Chondrocyte (in vitro differentiated cells): ENCODE data around the gene SLC2A4. TPM values are rescaled to one million over a fixed set of nuclear protein-coding genes. Genes with fewer than 3 reads are reported as not detected.
"Not testable (repeated sequence)": the region's sequence is repeated elsewhere in the genome, so short reads cannot be mapped to it uniquely, and the experiment has no call there.

Experiments
- DNase-seq: peaks from one replicate; pipeline ENCODE4 v3.0.0; 2021; ENCODE audit warnings: mixed read lengths, low spot score
- H3K27ac Mint-ChIP-seq: one replicate; pipeline ENCODE4 v1.8.0; 2021; ENCODE audit warnings: mild to moderate bottlenecking, moderate library complexity, mixed read lengths; ENCODE audit not compliant: unreplicated experiment
- H3K27me3 Mint-ChIP-seq: 2 replicates; pipeline ENCODE4 v1.8.0; 2021; ENCODE audit warnings: low read depth, mixed read lengths
- H3K36me3 Mint-ChIP-seq: 2 replicates; pipeline ENCODE4 v1.8.0; 2021; ENCODE audit warnings: low read depth, mixed read lengths
- H3K4me1 Mint-ChIP-seq: 2 replicates; pipeline ENCODE4 v1.8.0; 2021; ENCODE audit warnings: low read depth, mild to moderate bottlenecking, mixed read lengths
- H3K4me3 Mint-ChIP-seq: one replicate; pipeline ENCODE4 v1.8.0; 2021; ENCODE audit warnings: mild to moderate bottlenecking, moderate library complexity, mixed read lengths; ENCODE audit not compliant: unreplicated experiment
- H3K9me3 Mint-ChIP-seq: 2 replicates; pipeline ENCODE4 v1.8.0; 2021; ENCODE audit warnings: low read depth, mixed read lengths
- total RNA-seq: library from RNA; stranded (reverse); gene quantifications from 3 replicates; pipeline ENCODE4 v1.2.1, GENCODE V29; 2021
- TF ChIP-seq, protein P1 (sequence below): fragments of 200-600 bp; sonication (generic); IDR thresholded peaks from 2 replicates; pipeline ENCODE4 v1.5.0; 2021; ENCODE audit warnings: antibody characterized with exemption, mild to moderate bottlenecking, moderate library complexity

The SLC2A4 gene
- total RNA-seq, 1 donor from 2014 or later, result 0.30 TPM

DNA sequence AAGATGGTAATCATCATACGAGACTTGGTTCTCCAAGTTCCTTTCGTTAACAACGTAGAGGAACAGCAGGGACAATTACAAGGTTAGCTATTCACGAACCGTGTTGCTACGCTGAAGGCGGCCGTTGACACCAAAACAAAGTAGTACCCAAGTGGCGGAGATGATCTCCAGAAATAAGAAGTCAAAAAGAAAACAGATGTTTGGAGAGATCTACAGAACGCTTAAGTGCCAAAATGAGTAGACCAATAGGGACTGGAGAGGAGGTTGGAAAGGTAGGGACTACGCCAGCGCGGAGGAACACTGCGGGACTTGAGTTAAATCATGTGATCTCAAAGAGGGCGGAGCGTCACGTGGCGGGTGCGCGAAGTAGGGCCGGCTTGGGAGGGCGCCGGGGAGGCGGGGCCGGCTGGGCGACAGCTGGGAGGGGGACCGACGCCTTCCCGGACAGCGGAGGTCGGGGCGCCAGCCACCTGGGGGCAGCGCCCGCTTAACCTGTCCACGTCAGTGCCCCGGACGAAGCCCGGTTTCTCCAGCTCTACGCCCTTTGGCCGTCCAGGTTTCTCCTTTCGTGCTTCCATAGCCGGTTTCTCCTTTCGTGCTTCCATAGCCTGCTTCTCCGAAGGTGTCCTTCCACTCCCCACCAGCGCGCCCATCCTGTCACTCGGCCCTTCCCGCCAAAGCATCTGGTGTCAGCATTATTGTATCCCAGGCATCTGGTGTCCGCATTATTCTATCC lies 38.6 kb upstream of the SLC2A4 start:
- no peak for DNase-seq
- Mint-ChIP-seq H3K27me3 (no peaks in the 10 kb centered on the region), H3K4me1 (peaks cover 33% of the 10 kb centered on the region), H3K9me3 (no peaks in the 10 kb centered on the region), H3K4me3 (peak overlapping the region; percentile 87), H3K36me3 (peaks cover 26% of the 10 kb centered on the region), H3K27ac (peak overlapping the region; percentile 100)
- TF ChIP-seq, protein P1, sequence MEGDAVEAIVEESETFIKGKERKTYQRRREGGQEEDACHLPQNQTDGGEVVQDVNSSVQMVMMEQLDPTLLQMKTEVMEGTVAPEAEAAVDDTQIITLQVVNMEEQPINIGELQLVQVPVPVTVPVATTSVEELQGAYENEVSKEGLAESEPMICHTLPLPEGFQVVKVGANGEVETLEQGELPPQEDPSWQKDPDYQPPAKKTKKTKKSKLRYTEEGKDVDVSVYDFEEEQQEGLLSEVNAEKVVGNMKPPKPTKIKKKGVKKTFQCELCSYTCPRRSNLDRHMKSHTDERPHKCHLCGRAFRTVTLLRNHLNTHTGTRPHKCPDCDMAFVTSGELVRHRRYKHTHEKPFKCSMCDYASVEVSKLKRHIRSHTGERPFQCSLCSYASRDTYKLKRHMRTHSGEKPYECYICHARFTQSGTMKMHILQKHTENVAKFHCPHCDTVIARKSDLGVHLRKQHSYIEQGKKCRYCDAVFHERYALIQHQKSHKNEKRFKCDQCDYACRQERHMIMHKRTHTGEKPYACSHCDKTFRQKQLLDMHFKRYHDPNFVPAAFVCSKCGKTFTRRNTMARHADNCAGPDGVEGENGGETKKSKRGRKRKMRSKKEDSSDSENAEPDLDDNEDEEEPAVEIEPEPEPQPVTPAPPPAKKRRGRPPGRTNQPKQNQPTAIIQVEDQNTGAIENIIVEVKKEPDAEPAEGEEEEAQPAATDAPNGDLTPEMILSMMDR, result peak; percentile 15

DNA sequence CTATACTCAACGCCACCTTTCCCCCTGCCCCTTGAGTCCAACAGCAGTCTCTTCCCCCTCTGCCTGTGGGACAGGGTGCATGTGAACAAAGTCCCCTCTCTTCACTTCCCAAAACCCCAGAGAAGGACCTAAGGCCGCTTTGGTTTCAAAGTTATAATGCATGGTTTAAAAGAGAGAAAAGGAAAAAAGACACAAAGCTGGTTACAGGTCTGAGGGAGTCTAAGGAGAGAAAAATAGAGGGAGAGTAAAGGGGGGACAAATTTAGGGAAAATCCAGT lies 38.1 kb upstream of the SLC2A4 start:
- TF ChIP-seq, protein P1, result peak; percentile 3
- H3K4me3 Mint-ChIP-seq, result peak overlapping the region; percentile 87
- no peaks in the 10 kb centered on the region for H3K9me3 Mint-ChIP-seq
- no peak for DNase-seq
- peak overlapping the region; percentile 100 for H3K27ac Mint-ChIP-seq
- peaks cover 26% of the 10 kb centered on the region for H3K36me3 Mint-ChIP-seq
- peaks cover 33% of the 10 kb centered on the region for H3K4me1 Mint-ChIP-seq
- H3K27me3 Mint-ChIP-seq, result no peaks in the 10 kb centered on the region

DNA sequence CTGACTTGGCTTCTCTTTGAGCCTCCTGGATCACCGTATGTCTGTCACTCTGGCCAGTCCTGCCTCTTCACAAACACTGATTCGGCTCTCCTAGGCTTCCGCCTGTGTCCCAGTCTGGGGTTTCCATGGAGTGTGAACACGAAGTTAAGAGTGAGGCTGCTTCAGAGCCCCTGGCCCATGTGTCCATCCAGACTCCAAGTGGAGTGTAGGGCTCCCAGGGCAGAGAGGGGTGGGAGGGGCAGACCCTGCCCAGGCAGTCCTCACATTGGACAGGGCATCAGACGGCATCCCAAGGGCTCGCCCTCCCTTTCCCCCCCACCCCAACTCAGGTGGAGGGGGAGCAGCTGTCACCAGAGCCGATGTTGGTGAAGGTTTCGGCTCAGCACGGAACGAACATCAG lies 37.7 kb upstream of the SLC2A4 start:
- not testable (repeated sequence) for H3K27me3 Mint-ChIP-seq, H3K9me3 Mint-ChIP-seq, DNase-seq
- peak overlapping the region; percentile 87 for H3K4me3 Mint-ChIP-seq
- peaks cover 26% of the 10 kb centered on the region for H3K36me3 Mint-ChIP-seq
- peak overlapping the region; percentile 100 for H3K27ac Mint-ChIP-seq
- peaks cover 38% of the 10 kb centered on the region for H3K4me1 Mint-ChIP-seq

DNA sequence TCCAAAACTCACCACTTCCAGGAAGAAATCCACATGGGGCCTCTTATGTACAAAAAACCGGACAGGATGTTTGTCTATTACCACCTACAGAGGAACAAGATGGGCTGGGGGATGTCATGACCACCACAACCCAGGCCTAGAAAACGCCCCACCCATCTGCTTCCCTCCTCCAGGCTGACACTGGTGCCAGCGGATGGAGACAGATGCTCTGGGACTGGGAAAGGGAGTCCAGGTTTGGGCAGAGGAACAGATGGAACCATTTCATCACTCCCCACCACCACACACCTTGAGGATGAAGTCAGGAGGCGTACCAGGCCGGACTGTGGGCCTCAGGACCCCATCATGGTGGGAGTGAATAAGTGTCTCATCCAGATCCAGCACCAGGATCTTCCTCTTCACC lies 34.7 kb upstream of the SLC2A4 start:
- no peak overlapping the region for H3K4me3 Mint-ChIP-seq
- TF ChIP-seq, protein P1, result no peak
- no peak for DNase-seq
- no peaks in the 10 kb centered on the region for H3K9me3 Mint-ChIP-seq
- peaks cover 33% of the 10 kb centered on the region for H3K4me1 Mint-ChIP-seq
- no peaks in the 10 kb centered on the region for H3K27me3 Mint-ChIP-seq
- peaks cover 18% of the 10 kb centered on the region for H3K36me3 Mint-ChIP-seq
- H3K27ac Mint-ChIP-seq, result no peak overlapping the region

DNA sequence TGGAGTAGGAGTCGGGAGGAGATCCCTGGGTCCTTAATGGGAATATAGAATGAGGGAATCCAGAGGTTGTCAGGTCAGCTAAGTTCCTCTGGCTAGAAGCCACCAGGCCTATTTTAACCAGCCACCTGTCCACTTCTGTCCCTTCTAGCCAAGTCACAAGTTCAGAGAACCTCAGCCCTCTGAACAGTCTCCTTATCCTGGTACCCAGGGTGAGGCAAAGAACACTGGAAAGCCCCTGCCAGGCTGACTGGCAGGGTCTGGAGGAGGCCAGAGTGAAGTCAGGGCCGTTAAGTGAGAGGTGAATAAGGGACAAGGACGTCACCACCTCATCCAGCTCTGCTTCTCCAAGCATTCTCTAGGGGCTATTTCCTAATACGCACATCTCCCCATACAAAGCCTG lies 32.7 kb upstream of the SLC2A4 start:
- Mint-ChIP-seq H3K36me3 (peaks cover 17% of the 10 kb centered on the region), H3K27me3 (no peaks in the 10 kb centered on the region), H3K4me1 (peaks cover 37% of the 10 kb centered on the region), H3K9me3 (no peaks in the 10 kb centered on the region), H3K27ac (peak overlapping the region; percentile 37), H3K4me3 (no peak overlapping the region)
- DNase-seq, result no peak
- TF ChIP-seq, protein P1, result no peak

DNA sequence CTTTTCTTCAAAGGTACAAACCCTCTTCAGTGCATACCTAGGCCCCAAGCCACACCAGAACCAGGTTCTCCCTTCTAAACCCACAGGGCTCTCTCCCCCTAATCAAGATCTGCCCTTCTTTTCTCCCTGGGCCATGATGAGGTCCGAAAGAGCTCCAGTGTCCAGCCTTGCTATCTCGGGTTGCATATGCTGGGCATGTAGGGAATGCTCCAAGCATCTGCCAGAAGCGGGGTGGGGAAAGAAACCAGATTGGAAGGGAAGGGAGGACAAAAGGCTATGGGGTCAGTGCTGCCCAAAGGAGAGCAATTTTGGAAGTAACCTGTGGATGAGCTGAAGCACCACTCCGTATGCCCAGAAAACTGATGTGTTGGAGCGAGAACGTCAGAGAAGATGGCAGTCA lies 32.3 kb upstream of the SLC2A4 start:
- peak overlapping the region; percentile 37 for H3K27ac Mint-ChIP-seq
- H3K4me3 Mint-ChIP-seq, result peak overlapping the region; percentile 29
- no peaks in the 10 kb centered on the region for H3K27me3 Mint-ChIP-seq
- DNase-seq, result no peak
- peaks cover 40% of the 10 kb centered on the region for H3K4me1 Mint-ChIP-seq
- TF ChIP-seq, protein P1, result no peak
- peaks cover 17% of the 10 kb centered on the region for H3K36me3 Mint-ChIP-seq
- no peaks in the 10 kb centered on the region for H3K9me3 Mint-ChIP-seq
